Epithelial cell of proximal tubule (primary cell): ENCODE data around the gene ZNF683. TPM values are rescaled to one million over a fixed set of nuclear protein-coding genes. Genes with fewer than 3 reads are reported as not detected.
"Not testable (repeated sequence)": the region's sequence is repeated elsewhere in the genome, so short reads cannot be mapped to it uniquely, and the experiment has no call there.

ENCODE experiments used
- DNase-seq: peaks from one replicate; pipeline ENCODE4 v3.0.0-alpha.2; 2011; ENCODE audit warnings: low read depth
- H3K4me3 ChIP-seq: 2 replicates; pipeline ENCODE4 v1.5.1; 2011; ENCODE audit warnings: low read depth, mild to moderate bottlenecking, low read length
- CTCF ChIP-seq: conservative IDR thresholded peaks from 2 replicates; pipeline ENCODE4 v1.5.1; 2012; ENCODE audit warnings: low read depth, mild to moderate bottlenecking, low read length
- total RNA-seq: library from RNA; depleted of rRNA; stranded (reverse); fragments of >200 nt; gene quantifications from 2 replicates; pipeline ENCODE4 v1.2.3, GENCODE V29; 2015

The ZNF683 gene
- total RNA-seq, 1 donor from 2014 or later: not detected

- no peak overlapping the region for H3K4me3 ChIP-seq
- no peak for TF ChIP-seq CTCF
- no peak for DNase-seq
Observed at GRCh38 chr1:26401891-26402290, 29.3 kb upstream of the ZNF683 start.

- TF ChIP-seq CTCF: no peak
- no peak for DNase-seq
- H3K4me3 ChIP-seq: no peak overlapping the region
Observed at GRCh38 chr1:26399034-26399433, 26.5 kb upstream of the ZNF683 start.

- no peak for DNase-seq
- H3K4me3 ChIP-seq: no peak overlapping the region
- no peak for TF ChIP-seq CTCF
Observed at GRCh38 chr1:26395754-26396153, 23.2 kb upstream of the ZNF683 start.

- DNase-seq: no peak
- no peak overlapping the region for H3K4me3 ChIP-seq
- peak; percentile 89 for TF ChIP-seq CTCF
Observed at GRCh38 chr1:26391450-26391849, 18.9 kb upstream of the ZNF683 start.

- TF ChIP-seq CTCF: no peak
- no peak for DNase-seq
- no peak overlapping the region for H3K4me3 ChIP-seq
Observed at GRCh38 chr1:26389604-26390247, 17.2 kb upstream of the ZNF683 start.

- no peak overlapping the region for H3K4me3 ChIP-seq
- DNase-seq: no peak
- TF ChIP-seq CTCF: no peak
Observed at GRCh38 chr1:26388791-26389445, 16.4 kb upstream of the ZNF683 start.

- no peak overlapping the region for H3K4me3 ChIP-seq
- no peak for DNase-seq
- no peak for TF ChIP-seq CTCF
Observed at GRCh38 chr1:26387447-26387846, 14.9 kb upstream of the ZNF683 start.

- DNase-seq, H3K4me3 ChIP-seq: not testable (repeated sequence)
Observed at GRCh38 chr1:26385063-26385462, 12.5 kb upstream of the ZNF683 start.
